ENCODE data around the gene SLC19A2. TPM values are rescaled to one million over a fixed set of nuclear protein-coding genes. Genes with fewer than 3 reads are reported as not detected.
"Not testable (repeated sequence)": the region's sequence is repeated elsewhere in the genome, so short reads cannot be mapped to it uniquely, and the experiment has no call there.

The SLC19A2 gene
- total RNA-seq = 11.2 and 11.9 TPM in 2 replicates

- peaks cover 59% of the 10 kb centered on the region for H3K4me1 Mint-ChIP-seq (ENCODE audit: low read depth)
- H3K4me3 Mint-ChIP-seq (ENCODE audit: low read depth) = peak within 1 kb of the TSS; percentile 89
- peaks cover 11% of the 10 kb centered on the region for H3K36me3 Mint-ChIP-seq (ENCODE audit: low read depth)
- intact Hi-C loops (cut with micrococcal nuclease) = loop anchor here (1.0 to 5.0 kb wide), 10 partner anchors 61 to 1122 kb away; partner anchors contain the start of genes ATP1B1, KIFAP3, NME7 and SCYL3
- no peaks in the 10 kb centered on the region for H3K27me3 Mint-ChIP-seq (ENCODE audit: low read depth)
- H3K9me3 Mint-ChIP-seq = no peaks in the 10 kb centered on the region
- peak within 1 kb of the TSS; percentile 90 for H3K27ac Mint-ChIP-seq
- peak; percentile 94 for DNase-seq (ENCODE audit: low spot score)
Measured at GRCh38 chr1:169485431-169486280, at the start of gene SLC19A2. Gene SLC19A2 (minus strand): TSS chr1:169485944. CDS start chr1:169485766, 178 bp downstream.

- no peaks in the 10 kb centered on the region for H3K9me3 Mint-ChIP-seq
- intact Hi-C loops (cut with micrococcal nuclease) = no loop called here
- H3K27me3 Mint-ChIP-seq (ENCODE audit: low read depth) = no peaks in the 10 kb centered on the region
- DNase-seq (ENCODE audit: low spot score) = no peak
- H3K27ac Mint-ChIP-seq = no peak overlapping the region
- H3K4me1 Mint-ChIP-seq (ENCODE audit: low read depth) = peaks cover under 1% of the 10 kb centered on the region
- H3K36me3 Mint-ChIP-seq (ENCODE audit: low read depth) = peaks cover 58% of the 10 kb centered on the region
- H3K4me3 Mint-ChIP-seq (ENCODE audit: low read depth) = no peak overlapping the region
Measured at GRCh38 chr1:169534653-169535052, 48.9 kb upstream of the SLC19A2 start.

- H3K4me3 Mint-ChIP-seq (ENCODE audit: low read depth); intact Hi-C loops (cut with micrococcal nuclease); H3K27me3 Mint-ChIP-seq (ENCODE audit: low read depth); DNase-seq (ENCODE audit: low spot score); H3K27ac Mint-ChIP-seq; H3K9me3 Mint-ChIP-seq: not testable (repeated sequence)
- H3K36me3 Mint-ChIP-seq (ENCODE audit: low read depth) = peaks cover 63% of the 10 kb centered on the region
- peaks cover 10% of the 10 kb centered on the region for H3K4me1 Mint-ChIP-seq (ENCODE audit: low read depth)
Measured at GRCh38 chr1:169533528-169534190, 47.9 kb upstream of the SLC19A2 start.

- intact Hi-C loops (cut with micrococcal nuclease) = no loop called here
- Mint-ChIP-seq H3K4me1 (ENCODE audit: low read depth) (peaks cover 17% of the 10 kb centered on the region), H3K9me3 (no peaks in the 10 kb centered on the region), H3K27ac (no peak overlapping the region), H3K36me3 (ENCODE audit: low read depth) (peaks cover 80% of the 10 kb centered on the region), H3K4me3 (ENCODE audit: low read depth) (no peak overlapping the region), H3K27me3 (ENCODE audit: low read depth) (no peaks in the 10 kb centered on the region)
- no peak for DNase-seq (ENCODE audit: low spot score)
Measured at GRCh38 chr1:169530448-169530847, 44.7 kb upstream of the SLC19A2 start.

GRCh38 chr1:169529068-169529642 is 43.4 kb upstream of the SLC19A2 start:
- no peak for DNase-seq (ENCODE audit: low spot score)
- Mint-ChIP-seq H3K36me3 (ENCODE audit: low read depth) (peaks cover 85% of the 10 kb centered on the region), H3K9me3 (no peaks in the 10 kb centered on the region), H3K4me3 (ENCODE audit: low read depth) (peak overlapping the region; percentile 31), H3K27ac (no peak overlapping the region), H3K27me3 (ENCODE audit: low read depth) (no peaks in the 10 kb centered on the region), H3K4me1 (ENCODE audit: low read depth) (peaks cover 17% of the 10 kb centered on the region)
- intact Hi-C loops (cut with micrococcal nuclease) = no loop called here

GRCh38 chr1:169528215-169529067 is 42.7 kb upstream of the SLC19A2 start:
- intact Hi-C loops (cut with micrococcal nuclease) = no loop called here

GRCh38 chr1:169527451-169528214 is 41.9 kb upstream of the SLC19A2 start:
- Mint-ChIP-seq H3K36me3 (ENCODE audit: low read depth) (peaks cover 78% of the 10 kb centered on the region), H3K27me3 (ENCODE audit: low read depth) (no peaks in the 10 kb centered on the region), H3K4me3 (ENCODE audit: low read depth) (no peak overlapping the region), H3K9me3 (no peaks in the 10 kb centered on the region), H3K4me1 (ENCODE audit: low read depth) (peaks cover 17% of the 10 kb centered on the region), H3K27ac (no peak overlapping the region)
- intact Hi-C loops (cut with micrococcal nuclease) = no loop called here
- no peak for DNase-seq (ENCODE audit: low spot score)

More at GRCh38 chr1:169528215-169529067, 42.7 kb upstream of the SLC19A2 start:
- Mint-ChIP-seq H3K4me1 (ENCODE audit: low read depth) (peaks cover 17% of the 10 kb centered on the region), H3K36me3 (ENCODE audit: low read depth) (peaks cover 85% of the 10 kb centered on the region), H3K4me3 (ENCODE audit: low read depth) (peak overlapping the region; percentile 31), H3K27ac (no peak overlapping the region), H3K27me3 (ENCODE audit: low read depth) (no peaks in the 10 kb centered on the region), H3K9me3 (no peaks in the 10 kb centered on the region)
- no peak for DNase-seq (ENCODE audit: low spot score)

GRCh38 chr1:169527001-169527400 is 41.3 kb upstream of the SLC19A2 start:
- H3K27ac Mint-ChIP-seq = no peak overlapping the region
- intact Hi-C loops (cut with micrococcal nuclease) = no loop called here
- peaks cover 73% of the 10 kb centered on the region for H3K36me3 Mint-ChIP-seq (ENCODE audit: low read depth)
- DNase-seq (ENCODE audit: low spot score) = no peak
- no peaks in the 10 kb centered on the region for H3K27me3 Mint-ChIP-seq (ENCODE audit: low read depth)
- H3K4me1 Mint-ChIP-seq (ENCODE audit: low read depth) = peaks cover 17% of the 10 kb centered on the region
- H3K9me3 Mint-ChIP-seq = no peaks in the 10 kb centered on the region
- no peak overlapping the region for H3K4me3 Mint-ChIP-seq (ENCODE audit: low read depth)

- DNase-seq (ENCODE audit: low spot score) = no peak
- no peaks in the 10 kb centered on the region for H3K27me3 Mint-ChIP-seq (ENCODE audit: low read depth)
- H3K27ac Mint-ChIP-seq = no peak overlapping the region
- H3K9me3 Mint-ChIP-seq = no peaks in the 10 kb centered on the region
- intact Hi-C loops (cut with micrococcal nuclease) = no loop called here
- no peak overlapping the region for H3K4me3 Mint-ChIP-seq (ENCODE audit: low read depth)
- H3K4me1 Mint-ChIP-seq (ENCODE audit: low read depth) = peaks cover 17% of the 10 kb centered on the region
- peaks cover 72% of the 10 kb centered on the region for H3K36me3 Mint-ChIP-seq (ENCODE audit: low read depth)
Measured at GRCh38 chr1:169526120-169526832, 40.5 kb upstream of the SLC19A2 start.

- Mint-ChIP-seq H3K27ac (no peak overlapping the region), H3K9me3 (no peaks in the 10 kb centered on the region), H3K4me1 (ENCODE audit: low read depth) (peaks cover 17% of the 10 kb centered on the region), H3K27me3 (ENCODE audit: low read depth) (no peaks in the 10 kb centered on the region), H3K4me3 (ENCODE audit: low read depth) (no peak overlapping the region), H3K36me3 (ENCODE audit: low read depth) (peaks cover 70% of the 10 kb centered on the region)
- no peak for DNase-seq (ENCODE audit: low spot score)
- intact Hi-C loops (cut with micrococcal nuclease) = no loop called here
Measured at GRCh38 chr1:169525391-169525790, 39.6 kb upstream of the SLC19A2 start.

GRCh38 chr1:169523904-169524303 is 38.2 kb upstream of the SLC19A2 start:
- intact Hi-C loops (cut with micrococcal nuclease) = no loop called here
- H3K27ac Mint-ChIP-seq = no peak overlapping the region
- no peak for DNase-seq (ENCODE audit: low spot score)
- peaks cover 71% of the 10 kb centered on the region for H3K36me3 Mint-ChIP-seq (ENCODE audit: low read depth)
- no peak overlapping the region for H3K4me3 Mint-ChIP-seq (ENCODE audit: low read depth)
- H3K4me1 Mint-ChIP-seq (ENCODE audit: low read depth) = peaks cover 9% of the 10 kb centered on the region
- no peaks in the 10 kb centered on the region for H3K9me3 Mint-ChIP-seq
- no peaks in the 10 kb centered on the region for H3K27me3 Mint-ChIP-seq (ENCODE audit: low read depth)

All from activated T-helper 2 cell treated with anti-CD3 and anti-CD28 coated beads, Interferon-gamma antibody, Interleukin-2, Interleukin-4, amounts not matched to agents 10 μg/mL and 5 μg/mL and 100 μg/mL, durations not matched to agents 14 hours and 24 hours and 36 hours (primary cell).